Natural killer cell (primary cell): ENCODE data around the gene ZPBP. TPM values are rescaled to one million over a fixed set of nuclear protein-coding genes. Genes with fewer than 3 reads are reported as not detected.

Source experiments
- ATAC-seq, 3 donors: fragments of 150-1000 bp in 2 of 3; fragments of 200-7000 bp in 1 of 3; cut with Tn5 transposase; 1 replicate in 1 of 3; 2 replicates in 2 of 3; pipeline ENCODE4 v1.10.0; 2021; ENCODE audit warnings: mild to moderate bottlenecking in 2 of 3, moderate library complexity in 2 of 3
- DNase-seq, 2 donors: peaks; one replicate each; pipeline versions ENCODE4 v3.0.0 to v3.0.0-alpha.2; 2013 to 2021; ENCODE audit warnings: mixed read lengths in 1 of 2
- H3K27ac ChIP-seq: one replicate; pipeline ENCODE4 v1.5.1; 2013; ENCODE audit warnings: mild to moderate bottlenecking, low read length
- H3K27me3 ChIP-seq: one replicate; pipeline ENCODE4 v1.6.1; 2013; ENCODE audit warnings: low read length; ENCODE audit not compliant: control insufficient read depth, insufficient read depth
- H3K36me3 ChIP-seq: one replicate; pipeline ENCODE4 v1.6.1; 2013; ENCODE audit warnings: low read length; ENCODE audit not compliant: control insufficient read depth, insufficient read depth
- H3K4me1 ChIP-seq: one replicate; pipeline ENCODE4 v1.6.1; 2013; ENCODE audit warnings: low read length; ENCODE audit not compliant: control insufficient read depth, insufficient read depth
- H3K4me3 ChIP-seq: one replicate; pipeline ENCODE4 v1.5.1; 2013; ENCODE audit warnings: low read length
- H3K9me3 ChIP-seq: one replicate; pipeline ENCODE4 v1.6.1; 2013; ENCODE audit warnings: low read length; ENCODE audit not compliant: control insufficient read depth, insufficient read depth
- H3K27ac Mint-ChIP-seq, 2 donors: one replicate each; pipeline ENCODE4 v1.8.0; 2022; ENCODE audit warnings: mild to moderate bottlenecking in 2 of 2, mixed read lengths in 2 of 2, moderate library complexity in 1 of 2
- H3K27me3 Mint-ChIP-seq, 2 donors: one replicate each; pipeline ENCODE4 v1.8.0; 2022; ENCODE audit warnings: low read depth in 2 of 2, mixed read lengths in 2 of 2
- H3K36me3 Mint-ChIP-seq: one replicate; pipeline ENCODE4 v1.8.0; 2022; ENCODE audit warnings: mixed read lengths
- H3K4me1 Mint-ChIP-seq, 2 donors: one replicate each; pipeline ENCODE4 v1.8.0; 2022; ENCODE audit warnings: mixed read lengths in 2 of 2
- H3K4me3 Mint-ChIP-seq: one replicate; pipeline ENCODE4 v1.8.0; 2022; ENCODE audit warnings: mild to moderate bottlenecking, moderate library complexity, mixed read lengths
- H3K9me3 Mint-ChIP-seq, 2 donors: one replicate each; pipeline ENCODE4 v1.8.0; 2022; ENCODE audit warnings: mixed read lengths in 2 of 2
- WGBS: methylation state at CpG from one replicate; pipeline ENCODE4 v1.1.7; 2013; ENCODE audit warnings: missing lambda C conversion rate; ENCODE audit not compliant: insufficient coverage; 5-methylcytosine and 5-hydroxymethylcytosine counted together
- intact Hi-C: fragments of 100-400 bp; cut with micrococcal nuclease; formaldehyde crosslinking; loops from one replicate; pipeline ENCODE4 v1.14.2; 2022
- total RNA-seq, 4 donors: library from RNA; stranded (reverse); fragments of 120-200 nt in 1 of 4; gene quantifications; one replicate each; pipeline versions ENCODE4 v1.2.3 to v1.2.4, GENCODE V29; 2013 to 2022
- TF ChIP-seq, protein P1 (sequence below): fragments of 200-600 bp; IDR thresholded peaks from one replicate; pipeline ENCODE4 v1.8.0; 2022; ENCODE audit warnings: antibody characterized with exemption

ZPBP gene
- total RNA-seq, 3 donors from 2014 or later (not counting 1 experiment from before 2014, with no cell fraction given): not detected

DNA sequence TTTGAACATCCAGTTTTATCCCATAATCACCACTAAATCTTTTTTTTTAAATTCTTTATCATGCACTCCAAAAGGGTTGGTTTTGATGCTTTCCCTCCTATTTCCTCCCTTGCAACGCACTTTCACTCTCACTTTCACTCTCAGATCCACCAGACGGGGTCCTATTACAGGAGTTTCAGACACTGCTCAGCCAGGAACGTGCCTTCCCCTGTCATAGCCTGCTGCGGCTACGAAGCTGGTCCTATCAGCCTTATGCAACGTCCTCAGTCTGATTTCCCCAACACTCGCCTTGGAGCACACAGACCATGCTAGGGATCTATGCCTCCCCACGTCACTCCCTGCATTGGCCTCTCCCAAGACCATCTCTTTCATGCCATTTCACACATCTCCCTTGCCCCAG lies 23.4 kb downstream of the ZPBP start:
- TF ChIP-seq, protein P1, sequence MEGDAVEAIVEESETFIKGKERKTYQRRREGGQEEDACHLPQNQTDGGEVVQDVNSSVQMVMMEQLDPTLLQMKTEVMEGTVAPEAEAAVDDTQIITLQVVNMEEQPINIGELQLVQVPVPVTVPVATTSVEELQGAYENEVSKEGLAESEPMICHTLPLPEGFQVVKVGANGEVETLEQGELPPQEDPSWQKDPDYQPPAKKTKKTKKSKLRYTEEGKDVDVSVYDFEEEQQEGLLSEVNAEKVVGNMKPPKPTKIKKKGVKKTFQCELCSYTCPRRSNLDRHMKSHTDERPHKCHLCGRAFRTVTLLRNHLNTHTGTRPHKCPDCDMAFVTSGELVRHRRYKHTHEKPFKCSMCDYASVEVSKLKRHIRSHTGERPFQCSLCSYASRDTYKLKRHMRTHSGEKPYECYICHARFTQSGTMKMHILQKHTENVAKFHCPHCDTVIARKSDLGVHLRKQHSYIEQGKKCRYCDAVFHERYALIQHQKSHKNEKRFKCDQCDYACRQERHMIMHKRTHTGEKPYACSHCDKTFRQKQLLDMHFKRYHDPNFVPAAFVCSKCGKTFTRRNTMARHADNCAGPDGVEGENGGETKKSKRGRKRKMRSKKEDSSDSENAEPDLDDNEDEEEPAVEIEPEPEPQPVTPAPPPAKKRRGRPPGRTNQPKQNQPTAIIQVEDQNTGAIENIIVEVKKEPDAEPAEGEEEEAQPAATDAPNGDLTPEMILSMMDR: no peak
- DNase-seq (peak in 1 of 2 donors; percentile 58), ATAC-seq (peak; percentile 53 to 76 (median 65))
- Histone ChIP-seq H3K27ac (peak overlapping the region; percentile 60), H3K36me3 (no peaks in the 10 kb centered on the region), H3K9me3 (peaks cover 5% of the 10 kb centered on the region), H3K4me3 (peak overlapping the region; percentile 77), H3K4me1 (peaks cover 19% of the 10 kb centered on the region), H3K27me3 (no peaks in the 10 kb centered on the region)
- peaks cover 20 to 24% of the 10 kb centered on the region in 2 donors for H3K4me1 Mint-ChIP-seq
- WGBS: 11% methylated on average over 8 of the region's 8 CpGs
- intact Hi-C loops: no loop called here
- peaks cover 21% of the 10 kb centered on the region for H3K36me3 Mint-ChIP-seq
- peak overlapping the region; percentile 84 to 86 for H3K27ac Mint-ChIP-seq
- H3K27me3 Mint-ChIP-seq: peaks cover 14 to 22% of the 10 kb centered on the region in 2 donors
- peak overlapping the region; percentile 97 for H3K4me3 Mint-ChIP-seq
- peaks cover 7 to 16% of the 10 kb centered on the region in 2 donors for H3K9me3 Mint-ChIP-seq

DNA sequence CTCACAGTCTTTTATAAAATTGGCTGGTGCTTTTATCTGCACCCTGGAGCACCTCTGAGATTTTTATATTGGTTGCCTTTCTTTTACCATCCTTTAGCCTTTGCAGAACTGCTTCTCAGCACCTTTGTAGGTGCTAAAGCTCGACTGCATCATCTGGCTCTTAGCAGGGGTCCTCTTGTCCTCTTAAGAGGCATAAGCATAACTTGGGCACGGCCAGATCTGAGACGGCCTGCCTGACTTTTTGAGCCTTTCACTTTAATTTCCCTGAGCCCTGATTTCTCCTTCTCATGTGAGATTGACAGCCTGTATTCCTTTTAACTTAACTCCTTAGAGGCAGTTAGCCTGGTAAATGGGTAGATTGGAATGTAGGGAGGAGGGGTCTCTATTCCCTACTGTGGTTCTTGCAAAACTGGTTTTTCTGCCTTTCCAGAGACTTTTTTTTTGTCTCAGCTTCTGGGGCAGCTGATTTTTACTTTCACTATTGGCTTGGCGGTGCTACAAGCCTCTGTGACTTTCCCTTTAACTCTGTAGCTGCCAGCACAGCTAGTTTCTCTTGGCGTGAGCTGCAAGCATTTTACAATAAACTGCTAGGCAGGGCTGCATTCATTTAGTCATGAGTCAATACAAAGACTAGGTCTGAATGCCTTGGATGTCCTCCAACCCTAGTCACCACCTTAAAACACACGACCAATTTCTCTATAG lies 24.0 kb downstream of the ZPBP start:
- peak overlapping the region; percentile 97 for H3K4me3 Mint-ChIP-seq
- Histone ChIP-seq H3K27ac (peak overlapping the region; percentile 60), H3K4me1 (peaks cover 19% of the 10 kb centered on the region), H3K9me3 (peaks cover 8% of the 10 kb centered on the region), H3K4me3 (peak overlapping the region; percentile 77), H3K36me3 (no peaks in the 10 kb centered on the region), H3K27me3 (no peaks in the 10 kb centered on the region)
- H3K27me3 Mint-ChIP-seq: peaks cover 9 to 18% of the 10 kb centered on the region in 2 donors
- intact Hi-C loops: no loop called here
- peaks cover 20 to 24% of the 10 kb centered on the region in 2 donors for H3K4me1 Mint-ChIP-seq
- H3K36me3 Mint-ChIP-seq: peaks cover 17% of the 10 kb centered on the region
- H3K9me3 Mint-ChIP-seq: peaks cover 5 to 16% of the 10 kb centered on the region in 2 donors
- TF ChIP-seq, protein P1: no peak
- 0% methylated on average over 6 of the region's 6 CpGs for WGBS
- DNase-seq (peak in 1 of 2 donors; percentile 65), ATAC-seq (peak; percentile 69 to 80 (median 75))
- H3K27ac Mint-ChIP-seq: peak overlapping the region; percentile 84 to 86

- Mint-ChIP-seq H3K4me1 (peaks cover 20 to 24% of the 10 kb centered on the region in 2 donors), H3K36me3 (peaks cover 7% of the 10 kb centered on the region), H3K27me3 (peaks cover under 1 to 12% of the 10 kb centered on the region in 2 donors), H3K27ac (peak overlapping the region in 1 of 2 donors; percentile 84), H3K4me3 (peak overlapping the region; percentile 97), H3K9me3 (peaks cover under 1 to 8% of the 10 kb centered on the region in 2 donors)
- intact Hi-C loops: no loop called here
- H3K27me3 ChIP-seq: no peaks in the 10 kb centered on the region
- H3K27ac ChIP-seq: no peak overlapping the region
- H3K4me3 ChIP-seq: no peak overlapping the region
- DNase-seq (peak in 1 of 2 donors; percentile 63), ATAC-seq (peak in 2 of 3 donors; percentile 27 to 46)
- TF ChIP-seq, protein P1: peak; percentile 27
- H3K4me1 ChIP-seq: peaks cover 19% of the 10 kb centered on the region
- 29% methylated on average over 2 of the region's 2 CpGs for WGBS
- peaks cover 8% of the 10 kb centered on the region for H3K9me3 ChIP-seq
- H3K36me3 ChIP-seq: no peaks in the 10 kb centered on the region
Measured at GRCh38 chr7:50068026-50068425, 25.0 kb downstream of the ZPBP start.
